Endothelial cell of umbilical vein (primary cell): ENCODE data around the gene SNRPA. TPM values are rescaled to one million over a fixed set of nuclear protein-coding genes. Genes with fewer than 3 reads are reported as not detected.
A peak's percentile ranks its signal among the peaks of the same experiment; 100 is the strongest.

ENCODE experiments used
- BruUV-seq: library from RNA; stranded (reverse); fragments of 400-500 nt; replicated peaks from 2 replicates; lab custom pipeline; 2021; lab: Mats Ljungman, UMichigan
- CTCF ChIA-PET: fragments of 300-600, 350-600 bp; sonication (Branson Sonifier 250); formaldehyde crosslinking; loops from one replicate; lab custom pipeline; 2021; ENCODE audit warnings: antibody characterized with exemption, inconsistent platforms; lab: Charles Lee
- POLR2A ChIA-PET: fragments of 300-600, 350-600 bp; sonication (Branson Sonifier 250); formaldehyde crosslinking; loops from one replicate; lab custom pipeline; 2021; ENCODE audit warnings: antibody characterized with exemption, inconsistent platforms; lab: Charles Lee
- DNase-seq: peaks from one replicate; pipeline ENCODE4 v3.0.0-alpha.2; 2011; ENCODE audit warnings: low read depth, low spot score
- FAIRE-seq: peaks from 2 replicates; lab custom pipeline; 2011; peaks lifted over from hg19 to GRCh38; lab: Jason Lieb, UNC
- H2AFZ ChIP-seq: 2 replicates; pipeline ENCODE4 v1.6.0; 2012; ENCODE audit warnings: low read depth, low read length, control low read depth, inconsistent platforms
- H3K27ac ChIP-seq: 2 replicates; pipeline ENCODE4 v1.5.1; 2011; ENCODE audit warnings: low read depth, mild to moderate bottlenecking, control low read depth, low read length, moderate library complexity; ENCODE audit not compliant: insufficient read depth
- H3K27me3 ChIP-seq, 2 experiments: 2 replicates each; pipeline versions ENCODE4 v1.6.0 to v1.6.1; 2011; ENCODE audit warnings: low read length in 2 of 2, mixed read lengths in 1 of 2; ENCODE audit not compliant: control insufficient read depth in 2 of 2, insufficient read depth in 2 of 2
- H3K36me3 ChIP-seq, 2 experiments: 2 replicates in 1 of 2; 3 replicates in 1 of 2; pipeline ENCODE4 v1.5.1; 2011; ENCODE audit warnings: low read length in 2 of 2, mild to moderate bottlenecking in 1 of 2, moderate library complexity in 1 of 2; ENCODE audit not compliant: control insufficient read depth in 2 of 2, insufficient read depth in 2 of 2; ENCODE audit errors: extremely low read depth in 1 of 2
- H3K4me1 ChIP-seq: 3 replicates; pipeline ENCODE4 v1.5.1; 2011; ENCODE audit warnings: mild to moderate bottlenecking, low read length; ENCODE audit not compliant: control insufficient read depth, insufficient read depth; ENCODE audit errors: extremely low read depth
- H3K4me2 ChIP-seq: 2 replicates; pipeline ENCODE4 v1.6.1; 2011; ENCODE audit warnings: low read length, control low read depth, mixed read lengths; ENCODE audit not compliant: insufficient read depth
- H3K4me3 ChIP-seq, 3 experiments: fragments of 200-600 bp in 1 of 3; sonication (generic), shearing (Covaris generic) in 1 of 3; replicated peaks in 1 of 3; 2 replicates each; pipeline ENCODE4 v1.5.1; 2011 to 2016; ENCODE audit warnings: control low read depth in 3 of 3, low read length in 3 of 3, mild to moderate bottlenecking in 2 of 3, inconsistent platforms in 1 of 3, low read depth in 1 of 3, moderate library complexity in 1 of 3; ENCODE audit not compliant: insufficient read depth in 1 of 3
- H3K79me2 ChIP-seq: 2 replicates; pipeline ENCODE4 v1.6.0; 2012; ENCODE audit warnings: low read length, inconsistent platforms; ENCODE audit not compliant: control insufficient read depth, insufficient read depth
- H3K9ac ChIP-seq: replicated peaks from 2 replicates; pipeline ENCODE3; 2011; ENCODE audit warnings: low read length, control low read depth; ENCODE audit not compliant: insufficient read depth; ENCODE audit errors: extremely low read depth
- H3K9me1 ChIP-seq: replicated peaks from 3 replicates; pipeline ENCODE4 v1.6.0; 2011; ENCODE audit warnings: mild to moderate bottlenecking, low read length; ENCODE audit not compliant: control insufficient read depth, insufficient read depth; ENCODE audit errors: extremely low read depth
- H3K9me3 ChIP-seq: replicated peaks from 2 replicates; pipeline ENCODE4 v1.5.1; 2012; ENCODE audit warnings: low read length, inconsistent platforms; ENCODE audit not compliant: control insufficient read depth, insufficient read depth
- H4K20me1 ChIP-seq: replicated peaks from 2 replicates; pipeline ENCODE3; 2011; ENCODE audit warnings: mild to moderate bottlenecking, low read length; ENCODE audit not compliant: control insufficient read depth, insufficient read depth; ENCODE audit errors: extremely low read depth
- CTCF ChIP-seq, 2 donors: IDR thresholded peaks; 1 replicate in 1 of 2; 2 replicates in 1 of 2; pipeline ENCODE4 v1.5.1; 2011; ENCODE audit warnings: low read length in 2 of 2, mild to moderate bottlenecking in 2 of 2, moderate library complexity in 2 of 2, control low read depth in 1 of 2, inconsistent platforms in 1 of 2, low read depth in 1 of 2; ENCODE audit not compliant: insufficient read depth in 1 of 2; ENCODE audit errors: extremely low read depth in 1 of 2
- POLR2A ChIP-seq: IDR thresholded peaks from 2 replicates; pipeline ENCODE4 v1.6.1; 2012; ENCODE audit warnings: low read depth, mild to moderate bottlenecking, control low read depth, low read length
- POLR2AphosphoS5 ChIP-seq: IDR thresholded peaks from 2 replicates; pipeline ENCODE4 v1.6.1; 2012; ENCODE audit warnings: low read depth, mild to moderate bottlenecking, control low read depth, low read length, moderate library complexity; ENCODE audit not compliant: insufficient read depth
- dilution Hi-C: fragments of 300-500 bp; cut with MboI; formaldehyde crosslinking; loops from one replicate; pipeline ENCODE4 v1.15.0; 2019; ENCODE audit warnings: low sequenced_read_pairs; ENCODE audit not compliant: extremely low pct_ligation_motif_present
- intact Hi-C: fragments of 100-400 bp; cut with micrococcal nuclease; formaldehyde crosslinking; loops from one replicate; pipeline ENCODE4 v1.10.0; 2022
- polyA plus RNA-seq, 4 experiments: library from polyadenylated mRNA; depleted of rRNA in 3 of 4; stranded (reverse) in 3 of 4; unstranded in 1 of 4; fragments of >200 nt; gene quantifications; 2 replicates each; pipeline versions ENCODE4 v1.2.1 to v1.2.3, GENCODE V29; 2011 to 2012; ENCODE audit warnings: missing spikeins in 1 of 4
- total RNA-seq: library from RNA; stranded (reverse); gene quantifications from 2 replicates; pipeline ENCODE4 v1.2.3, GENCODE V29; 2021

SNRPA gene
- total and polyA plus RNA-seq, 2 donors (not counting 3 experiments of a cell fraction or from before 2014, with no cell fraction given): 84.6 to 131 TPM

GRCh38 chr19:40799558-40800338 lies 48.7 kb downstream of the SNRPA start:
- peak; percentile 64 for DNase-seq
- POLR2A ChIA-PET: interaction anchor here (4.5 kb wide), 1 partner anchor 22 kb away, joined by 23 read pairs; the partner anchor contains the start of gene RAB4B
- BruUV-seq: no TSS peak
- dilution Hi-C loops: no loop called here
- H3K4me2 ChIP-seq: peak overlapping the region; percentile 81
- H3K4me1 ChIP-seq: peaks cover 55% of the 10 kb centered on the region
- intact Hi-C loops: loop anchor here (2.0 to 10.0 kb wide), 2 partner anchors 83 to 355 kb away; partner anchors contain the start of genes COQ8B, ITPKC and SERTAD3
- H3K9me1 ChIP-seq: no peaks in the 10 kb centered on the region
- no peaks in the 10 kb centered on the region for H3K9me3 ChIP-seq
- H3K9ac ChIP-seq: peak overlapping the region; percentile 61
- FAIRE-seq: peak; percentile 73
- H3K79me2 ChIP-seq: peaks cover 53% of the 10 kb centered on the region
- H2AFZ ChIP-seq: no peak overlapping the region
- no peaks in the 10 kb centered on the region for H4K20me1 ChIP-seq
- TF ChIP-seq POLR2A: peak; percentile 94
- TF ChIP-seq POLR2AphosphoS5: peak; percentile 95
- TF ChIP-seq CTCF (IDR thresholded peaks at IDR 0.05; ENCODE audit: extremely low read depth in 1 of 2, insufficient read depth in 1 of 2, low read depth in 1 of 2, low read length in 2 of 2): no peak
- no peaks in the 10 kb centered on the region for H3K27me3 ChIP-seq
- peak overlapping the region; percentile 71 to 86 (median 76) for H3K4me3 ChIP-seq
- H3K36me3 ChIP-seq: peaks cover 0 to 18% of the 10 kb centered on the region in 2 experiments
- CTCF ChIA-PET: interaction anchor here (0.6 to 2.5 kb wide), 9 partner anchors 8 to 463 kb away, joined by 3 to 31 read pairs (median 5); partner anchors contain the start of genes COQ8B and ITPKC
- peak overlapping the region; percentile 60 for H3K27ac ChIP-seq
